Stomach (tissue), 4 donors: ENCODE data around the gene FBXW11.

ENCODE experiments used
- CTCF ChIP-seq, 7 experiments: fragments of 450-650 bp in 4 of 7; fragments of 200-600 bp in 3 of 7; sonication (generic) in 3 of 7; IDR thresholded peaks; one replicate each; pipeline ENCODE4 v1.5.1; 2016 to 2019; ENCODE audit warnings: antibody characterized with exemption in 7 of 7, control low read depth in 2 of 7, mild to moderate bottlenecking in 1 of 7
- POLR2A ChIP-seq, 4 donors: fragments of 450-650 bp; IDR thresholded peaks; one replicate each; pipeline ENCODE4 v1.6.1; 2016; ENCODE audit warnings: antibody characterized with exemption in 4 of 4, control low read depth in 2 of 4, mild to moderate bottlenecking in 1 of 4, moderate library complexity in 1 of 4

- TF ChIP-seq CTCF (IDR thresholded peaks at IDR 0.05): no peak
- no peak for TF ChIP-seq POLR2A (IDR thresholded peaks at IDR 0.05)
Measured at GRCh38 chr5:171868236-171868635, 138.2 kb downstream of the FBXW11 start.
